ENCODE data around the gene NPAS3. TPM values are rescaled to one million over a fixed set of nuclear protein-coding genes. Genes with fewer than 3 reads are reported as not detected.

The NPAS3 gene
- total and polyA plus RNA-seq, 2 donors (not counting 1 experiment from before 2014, with no cell fraction given) = 0.10 to 0.50 TPM

DNA sequence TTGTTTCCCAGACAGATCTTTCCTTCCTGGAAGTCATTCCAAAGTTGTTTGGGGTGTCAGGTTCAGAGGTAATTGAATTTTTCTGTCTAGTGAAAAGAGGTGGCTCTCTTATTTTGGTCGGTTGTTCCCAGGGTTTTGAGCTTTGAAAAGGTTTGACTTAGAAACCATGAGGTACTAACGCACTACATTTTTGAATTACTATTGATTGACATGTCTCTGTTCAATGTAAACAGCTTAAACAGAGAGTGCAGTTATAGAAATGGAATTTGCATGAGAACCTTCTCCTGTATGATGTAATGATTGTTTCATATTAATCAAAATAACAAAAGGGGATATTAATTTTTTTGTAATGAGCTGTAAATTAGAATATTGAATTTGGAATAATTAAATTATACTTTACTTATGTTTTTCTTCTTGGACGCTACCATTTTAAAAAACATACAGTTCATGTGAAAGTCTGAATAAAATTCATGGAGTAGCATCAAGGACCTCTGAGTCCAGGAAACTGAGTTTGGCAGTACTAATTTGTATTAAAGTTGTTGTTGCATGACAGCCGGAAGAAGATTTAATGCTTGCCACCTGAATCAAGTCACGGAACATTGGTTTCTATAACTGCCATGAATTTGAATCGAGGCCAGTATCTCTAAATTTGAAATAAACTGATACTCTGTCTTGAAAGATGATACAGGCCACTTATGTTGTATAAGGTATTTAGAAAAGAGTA lies 41.7 kb downstream of the NPAS3 start:
- Histone ChIP-seq H3K4me3 (replicated peaks in 1 of 4; ENCODE audit: control extremely low read depth in 1 of 4, insufficient read depth in 1 of 4, low read depth in 3 of 4, low read length in 4 of 4) (no peak overlapping the region), H3K9me3 (ENCODE audit: control insufficient read depth, insufficient read depth, low read depth, low read length) (no peaks in the 10 kb centered on the region), H4K20me1 (ENCODE audit: control insufficient read depth, extremely low read depth, insufficient read depth, low read length) (no peaks in the 10 kb centered on the region), H3K27ac (ENCODE audit: insufficient read depth, low read length) (no peak overlapping the region), H3K36me3 (ENCODE audit: control insufficient read depth, insufficient read depth, low read length) (no peaks in the 10 kb centered on the region), H2AFZ (ENCODE audit: low read length) (no peak overlapping the region), H3K4me2 (ENCODE audit: extremely low read depth, insufficient read depth, low read length) (no peak overlapping the region), H3K4me1 (ENCODE audit: control insufficient read depth, extremely low read depth, insufficient read depth, low read length) (no peaks in the 10 kb centered on the region), H3K9ac (ENCODE audit: insufficient read depth, low read length) (no peak overlapping the region), H3K79me2 (ENCODE audit: control insufficient read depth, insufficient read depth, low read length) (no peaks in the 10 kb centered on the region), H3K27me3 (ENCODE audit: control insufficient read depth, insufficient read depth, low read length) (no peaks in the 10 kb centered on the region)
- no peak for DNase-seq (ENCODE audit: low read depth in 2 of 2)
- TF ChIP-seq CTCF (conservative IDR thresholded peaks at IDR 0.05 in 1 of 2, IDR thresholded peaks at IDR 0.05 in 1 of 2; ENCODE audit: low read depth in 1 of 2, low read length in 2 of 2) = no peak
- no peak for TF ChIP-seq EZH2 (IDR thresholded peaks at IDR 0.05; ENCODE audit: low read length, missing control alignments)

- Histone ChIP-seq H3K4me1 (ENCODE audit: control insufficient read depth, extremely low read depth, insufficient read depth, low read length) (no peaks in the 10 kb centered on the region), H3K27me3 (ENCODE audit: control insufficient read depth, insufficient read depth, low read length) (no peaks in the 10 kb centered on the region), H3K9ac (ENCODE audit: insufficient read depth, low read length) (no peak overlapping the region), H3K36me3 (ENCODE audit: control insufficient read depth, insufficient read depth, low read length) (no peaks in the 10 kb centered on the region), H3K79me2 (ENCODE audit: control insufficient read depth, insufficient read depth, low read length) (no peaks in the 10 kb centered on the region), H2AFZ (ENCODE audit: low read length) (no peak overlapping the region), H4K20me1 (ENCODE audit: control insufficient read depth, extremely low read depth, insufficient read depth, low read length) (no peaks in the 10 kb centered on the region), H3K27ac (ENCODE audit: insufficient read depth, low read length) (no peak overlapping the region), H3K4me2 (ENCODE audit: extremely low read depth, insufficient read depth, low read length) (no peak overlapping the region), H3K4me3 (replicated peaks in 1 of 4; ENCODE audit: control extremely low read depth in 1 of 4, insufficient read depth in 1 of 4, low read depth in 3 of 4, low read length in 4 of 4) (no peak overlapping the region), H3K9me3 (ENCODE audit: control insufficient read depth, insufficient read depth, low read depth, low read length) (no peaks in the 10 kb centered on the region)
- no peak for TF ChIP-seq CTCF (conservative IDR thresholded peaks at IDR 0.05 in 1 of 2, IDR thresholded peaks at IDR 0.05 in 1 of 2; ENCODE audit: low read depth in 1 of 2, low read length in 2 of 2)
- TF ChIP-seq EZH2 (IDR thresholded peaks at IDR 0.05; ENCODE audit: low read length, missing control alignments) = no peak
- DNase-seq (ENCODE audit: low read depth in 2 of 2) = no peak
These were observed 42.3 kb downstream of the NPAS3 start for GRCh38 chr14:32980902-32981501.

DNA sequence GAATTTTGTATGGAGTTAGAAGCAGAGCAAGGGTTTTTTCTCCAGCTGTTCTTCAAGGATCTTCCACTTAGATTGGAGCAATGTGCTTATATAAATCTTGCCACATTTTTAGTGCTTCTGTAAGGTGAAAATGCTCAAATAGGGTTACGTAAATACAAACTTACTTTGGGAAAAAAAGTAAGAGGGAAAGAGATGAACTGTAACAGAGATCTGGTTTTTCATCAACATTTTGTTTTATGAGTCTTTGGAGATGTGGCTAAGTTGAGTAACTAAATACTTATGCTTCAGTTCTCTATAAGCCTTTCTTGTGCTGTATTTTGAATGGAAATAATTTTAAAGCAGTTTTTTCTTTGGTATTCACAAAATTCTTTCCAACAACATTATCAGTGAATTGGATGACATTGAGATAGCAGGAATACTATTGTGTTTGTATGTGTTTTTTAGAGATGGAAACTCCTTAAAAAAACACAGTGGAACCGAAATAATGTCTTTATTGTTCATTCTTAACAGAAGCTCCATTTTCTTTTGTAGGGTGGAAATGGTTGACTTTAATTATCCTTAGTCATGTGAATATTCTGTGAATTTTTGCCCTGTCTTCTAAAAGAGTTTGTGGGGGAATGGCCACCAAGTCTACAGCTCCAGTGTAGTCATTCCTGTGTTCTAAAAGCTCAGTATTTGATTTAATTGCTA lies 45.7 kb downstream of the NPAS3 start:
- no peaks in the 10 kb centered on the region for H3K27me3 ChIP-seq (ENCODE audit: control insufficient read depth, insufficient read depth, low read length)
- no peaks in the 10 kb centered on the region for H4K20me1 ChIP-seq (ENCODE audit: control insufficient read depth, extremely low read depth, insufficient read depth, low read length)
- H2AFZ ChIP-seq (ENCODE audit: low read length) = no peak overlapping the region

More for the DNA sequence above, 45.7 kb downstream of the NPAS3 start:
- no peaks in the 10 kb centered on the region for H3K79me2 ChIP-seq (ENCODE audit: control insufficient read depth, insufficient read depth, low read length)
- no peak overlapping the region for H3K4me2 ChIP-seq (ENCODE audit: extremely low read depth, insufficient read depth, low read length)
- H3K4me1 ChIP-seq (ENCODE audit: control insufficient read depth, extremely low read depth, insufficient read depth, low read length) = no peaks in the 10 kb centered on the region
- TF ChIP-seq EZH2 (IDR thresholded peaks at IDR 0.05; ENCODE audit: low read length, missing control alignments) (no peak), CTCF (conservative IDR thresholded peaks at IDR 0.05 in 1 of 2, IDR thresholded peaks at IDR 0.05 in 1 of 2; ENCODE audit: low read depth in 1 of 2, low read length in 2 of 2) (no peak)
- no peak overlapping the region for H3K9ac ChIP-seq (ENCODE audit: insufficient read depth, low read length)
- H3K36me3 ChIP-seq (ENCODE audit: control insufficient read depth, insufficient read depth, low read length) = no peaks in the 10 kb centered on the region
- no peak overlapping the region for H3K4me3 ChIP-seq (replicated peaks in 1 of 4; ENCODE audit: control extremely low read depth in 1 of 4, insufficient read depth in 1 of 4, low read depth in 3 of 4, low read length in 4 of 4)
- H3K27ac ChIP-seq (ENCODE audit: insufficient read depth, low read length) = no peak overlapping the region
- H3K9me3 ChIP-seq (ENCODE audit: control insufficient read depth, insufficient read depth, low read depth, low read length) = no peaks in the 10 kb centered on the region
- no peak for DNase-seq (ENCODE audit: low read depth in 2 of 2)
